ENCODE measurements around the gene CCNT1.
"Not testable (repeated sequence)": the region's sequence is repeated elsewhere in the genome, so short reads cannot be mapped to it uniquely, and the experiment has no call there.

The CCNT1 gene

DNA sequence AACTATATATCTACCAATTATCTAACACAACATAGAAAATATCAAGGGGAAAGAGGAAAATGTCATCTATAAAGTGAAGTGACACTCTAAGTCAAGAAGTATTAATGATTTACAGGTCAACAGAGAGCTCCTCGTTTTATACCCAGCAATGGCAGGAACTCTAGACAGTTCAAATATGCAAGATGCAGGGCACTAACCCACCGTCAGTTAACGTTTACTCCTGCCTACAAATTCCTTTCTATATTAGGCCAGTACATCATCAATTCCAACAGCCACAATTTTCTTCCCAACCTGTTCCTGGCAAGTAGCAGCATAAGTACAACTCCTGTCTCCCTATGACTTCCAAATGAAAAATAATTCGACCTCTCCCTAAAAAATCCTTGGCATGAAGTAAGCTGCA is 25.5 kb downstream of the CCNT1 start:
- DNase-seq = no peak

DNA sequence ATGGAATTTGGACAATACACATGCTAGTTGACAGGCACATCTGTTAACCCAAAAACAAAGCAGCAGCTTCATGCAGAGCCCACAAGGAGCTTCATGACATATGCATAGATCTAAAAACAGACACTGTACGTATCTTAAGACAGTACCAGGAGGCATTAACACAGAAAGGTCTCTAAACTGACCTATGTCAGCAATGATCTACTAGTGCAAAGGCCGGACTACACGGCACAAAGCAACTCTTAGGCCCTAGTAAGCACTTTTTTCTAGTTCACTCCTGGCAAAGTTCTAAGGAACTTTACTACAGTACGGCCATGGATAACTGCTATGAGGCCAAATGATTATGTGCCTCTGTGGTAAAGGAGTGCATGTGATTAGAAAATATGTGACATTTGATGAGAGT is 26.1 kb downstream of the CCNT1 start:
- DNase-seq = no peak

- no peak for DNase-seq
These were observed 27.7 kb downstream of the CCNT1 start for GRCh38 chr12:48688836-48689235.

DNA sequence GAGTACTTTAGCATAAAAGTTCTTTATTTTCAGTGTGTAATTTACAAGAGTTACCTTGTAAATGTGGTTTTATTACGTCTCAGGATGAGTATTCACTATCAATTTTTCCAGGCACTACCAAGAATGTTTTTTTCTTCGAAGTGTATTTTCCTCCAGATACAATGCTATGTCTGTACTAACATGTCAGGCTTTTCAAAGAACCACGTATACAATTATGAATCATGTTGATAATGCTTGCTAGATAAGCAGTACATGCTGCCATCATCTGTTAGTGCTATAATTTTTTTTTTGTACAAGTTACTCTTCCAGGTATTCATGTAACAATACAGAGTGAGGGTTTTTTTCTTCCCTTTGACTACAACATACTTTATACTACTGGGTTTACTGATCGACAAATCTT is 28.9 kb downstream of the CCNT1 start:
- DNase-seq = peak; percentile 12

DNA sequence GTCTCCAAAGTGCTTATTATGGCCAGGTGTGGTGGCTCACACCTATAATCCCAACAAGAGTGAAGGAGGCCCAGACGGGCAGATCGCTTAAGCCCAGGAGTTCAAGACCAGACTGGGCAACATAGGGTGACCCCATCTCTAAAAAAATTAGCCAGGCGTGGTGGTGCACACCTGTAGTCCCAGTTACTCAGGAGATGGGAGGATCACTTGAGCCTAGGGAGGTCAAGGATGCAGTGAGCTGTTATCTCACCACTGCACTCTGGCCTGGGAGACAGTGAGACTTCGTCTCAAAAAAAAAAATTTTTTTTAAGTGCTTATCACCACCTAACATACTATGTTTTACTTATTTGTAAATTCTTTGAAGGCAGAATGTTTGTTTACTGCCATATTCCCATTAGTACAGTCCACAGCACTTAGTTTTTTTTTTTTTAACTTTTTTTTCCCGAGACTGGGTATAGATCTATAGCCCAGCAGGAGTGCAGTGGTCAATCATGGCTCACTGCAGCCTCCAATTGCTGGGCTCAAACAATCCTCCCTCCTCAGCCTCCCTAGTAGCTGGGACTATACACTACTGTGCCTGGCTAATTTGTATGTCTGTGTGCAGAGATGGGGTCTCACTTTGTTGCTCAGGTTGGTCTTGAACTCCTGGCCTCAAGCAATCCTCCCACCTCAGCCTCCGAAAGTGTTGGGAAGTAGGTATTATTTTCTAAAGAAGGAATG is 29.7 kb downstream of the CCNT1 start:
- no peak for DNase-seq

DNA sequence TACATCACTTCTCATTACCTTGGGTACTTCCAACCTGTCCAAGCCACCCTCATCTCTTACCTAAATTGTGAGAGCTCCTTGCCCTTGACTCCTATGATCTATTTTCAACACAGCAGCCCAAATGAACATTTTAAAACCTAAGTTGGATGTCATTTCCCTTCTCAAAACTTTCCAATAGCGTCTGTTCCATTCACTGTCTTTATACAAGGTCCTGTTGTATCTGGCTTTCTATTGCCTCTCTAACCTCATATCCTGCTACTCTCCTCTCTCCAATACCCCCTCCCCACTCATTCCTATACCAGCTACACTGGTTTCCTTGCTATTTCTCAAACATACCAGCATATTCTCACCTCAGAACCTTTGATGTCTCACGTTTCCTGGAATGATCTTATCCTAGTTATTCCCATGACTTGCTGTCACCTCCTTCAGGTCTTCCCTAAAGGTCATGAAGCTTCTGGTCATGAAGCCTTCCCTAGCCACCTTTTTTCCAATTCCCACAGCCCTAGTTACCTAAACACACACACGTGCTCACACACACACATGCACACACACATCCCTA is 30.4 kb downstream of the CCNT1 start:
- DNase-seq = no peak

DNA sequence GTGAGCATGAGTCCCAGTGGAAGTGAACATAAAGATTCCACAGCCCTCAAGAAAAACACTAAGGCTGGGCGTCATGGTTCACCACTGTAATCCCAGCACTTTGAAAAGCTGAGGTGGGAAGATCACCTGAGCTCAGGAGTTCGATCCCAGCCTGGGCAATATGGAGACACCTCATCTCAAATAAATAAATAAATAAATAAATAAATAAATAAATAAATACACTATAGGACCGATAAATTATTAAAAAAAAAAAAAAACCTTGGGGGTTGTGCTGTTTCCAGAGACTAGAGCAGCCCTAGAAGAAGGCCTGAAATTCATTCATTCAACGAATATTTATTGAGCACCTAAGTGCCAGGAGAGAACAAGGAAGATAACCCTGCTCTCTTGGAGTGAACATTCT is 33.0 kb downstream of the CCNT1 start:
- no peak for DNase-seq

DNA sequence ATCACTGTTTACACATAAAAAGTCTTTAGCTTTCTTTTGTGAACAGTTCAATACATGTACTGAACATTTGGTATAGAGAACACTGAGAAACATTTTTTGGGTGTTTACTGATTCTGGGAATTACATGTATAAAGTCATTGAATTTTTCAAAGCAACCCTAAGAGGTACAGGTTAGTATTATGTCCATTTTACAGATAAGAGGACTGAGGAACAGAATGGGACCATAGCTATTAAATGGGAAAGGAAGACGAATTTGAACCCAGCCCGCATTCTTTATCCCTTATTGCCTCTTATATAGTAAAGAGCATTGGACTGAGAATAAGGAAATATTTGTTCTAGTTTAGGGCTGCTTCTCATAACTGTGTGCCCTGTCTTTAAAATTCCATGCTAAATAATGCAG is 33.6 kb downstream of the CCNT1 start:
- no peak for DNase-seq

DNA sequence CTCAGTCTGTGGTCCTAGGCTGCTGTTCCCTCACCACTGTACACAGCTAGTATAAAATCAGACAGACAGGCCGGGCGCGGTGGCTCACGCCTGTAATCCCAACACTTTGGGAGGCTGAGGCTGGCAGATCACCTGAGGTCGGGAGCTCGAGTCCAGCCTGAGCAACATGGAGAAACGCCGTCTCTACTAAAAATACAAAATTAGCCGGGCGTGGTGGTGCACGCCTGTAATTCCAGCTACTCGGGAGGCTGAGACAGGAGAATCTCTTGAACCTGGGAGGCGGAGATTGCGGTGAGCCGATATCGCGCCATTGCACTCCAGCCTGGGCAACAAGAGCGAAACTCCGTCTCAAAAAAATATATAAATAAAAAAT is 34.0 kb downstream of the CCNT1 start:
- DNase-seq = not testable (repeated sequence)

- peak; percentile 99 for DNase-seq
These were observed 34.6 kb downstream of the CCNT1 start, which contains the start of gene KANSL2 for GRCh38 chr12:48681710-48682532. KANSL2 (minus strand) TSS chr12:48682238; CDS start chr12:48681632, 606 bp downstream.

DNA sequence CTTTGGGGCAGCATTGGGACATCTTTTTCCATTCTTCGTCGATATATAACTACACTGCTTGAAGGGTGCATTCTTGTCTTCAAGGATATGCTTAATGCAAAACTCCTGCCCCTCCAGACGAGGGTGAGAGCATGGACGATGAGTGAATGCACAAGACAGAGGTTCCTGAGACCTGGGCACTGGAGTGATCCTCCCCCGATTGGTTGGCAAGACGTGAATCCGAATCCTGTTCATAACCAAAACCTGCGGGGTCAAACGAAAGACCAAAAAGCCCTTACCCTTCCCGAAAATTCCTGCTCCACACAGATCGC is 35.2 kb downstream of the CCNT1 start:
- peak; percentile 41 for DNase-seq

GRCh38 chr12:48680861-48681260 is 35.6 kb downstream of the CCNT1 start:
- no peak for DNase-seq

- no peak for DNase-seq
These were observed 37.8 kb downstream of the CCNT1 start for GRCh38 chr12:48678551-48679185.

DNA sequence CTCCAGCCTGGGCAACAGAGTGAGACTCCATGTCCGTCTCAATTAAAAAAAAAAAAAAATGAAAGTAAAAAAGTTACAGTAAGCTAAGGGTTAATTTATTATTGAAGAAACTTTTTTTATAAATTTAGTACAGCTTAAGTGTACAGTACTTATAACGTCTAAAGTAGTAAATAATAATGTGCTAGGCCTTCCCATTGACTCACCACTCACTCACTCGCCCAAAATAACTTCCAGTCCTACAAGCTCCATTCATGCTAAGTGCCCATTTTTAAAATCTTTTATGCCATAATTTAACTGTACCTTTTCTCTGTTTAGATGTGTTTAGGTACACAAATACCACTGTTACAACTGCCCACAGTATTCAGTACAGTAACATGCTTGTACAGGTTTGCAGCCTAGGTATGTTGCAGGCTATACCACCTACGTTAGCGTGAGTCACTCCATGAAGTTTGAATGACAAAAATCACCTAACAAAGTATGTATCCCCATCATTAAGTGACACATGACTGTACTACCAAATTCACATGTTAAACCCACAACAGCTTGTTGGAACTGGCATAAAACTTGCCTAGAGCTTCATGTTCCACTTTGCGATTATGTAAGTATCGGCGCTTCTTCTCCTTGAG is 45.2 kb downstream of the CCNT1 start:
- DNase-seq = no peak

GRCh38 chr12:48668996-48669395 is 47.5 kb downstream of the CCNT1 start:
- no peak for DNase-seq

DNA sequence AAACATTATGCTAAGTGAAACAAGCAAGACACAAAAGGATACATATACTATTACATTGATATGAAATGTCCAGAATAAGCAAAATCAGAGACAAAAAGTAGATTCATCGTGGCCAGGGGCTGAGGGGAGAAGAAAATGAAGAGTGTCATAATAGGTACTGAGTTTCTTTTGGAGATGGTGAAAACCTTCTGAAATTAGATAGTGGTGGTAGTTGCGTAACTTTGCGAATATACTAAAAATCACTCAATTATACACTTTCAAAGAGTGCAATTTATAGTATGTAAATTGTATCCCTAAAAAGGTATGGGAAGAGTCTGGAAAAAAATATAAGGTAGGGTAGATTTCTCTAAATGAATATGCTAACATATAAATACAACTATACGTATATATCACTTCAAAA is 56.6 kb downstream of the CCNT1 start:
- no peak for DNase-seq

- DNase-seq = no peak
These were observed 64.8 kb downstream of the CCNT1 start for GRCh38 chr12:48651681-48652080.

- not testable (repeated sequence) for DNase-seq
These were observed 71.2 kb downstream of the CCNT1 start for GRCh38 chr12:48645354-48645753.

DNA sequence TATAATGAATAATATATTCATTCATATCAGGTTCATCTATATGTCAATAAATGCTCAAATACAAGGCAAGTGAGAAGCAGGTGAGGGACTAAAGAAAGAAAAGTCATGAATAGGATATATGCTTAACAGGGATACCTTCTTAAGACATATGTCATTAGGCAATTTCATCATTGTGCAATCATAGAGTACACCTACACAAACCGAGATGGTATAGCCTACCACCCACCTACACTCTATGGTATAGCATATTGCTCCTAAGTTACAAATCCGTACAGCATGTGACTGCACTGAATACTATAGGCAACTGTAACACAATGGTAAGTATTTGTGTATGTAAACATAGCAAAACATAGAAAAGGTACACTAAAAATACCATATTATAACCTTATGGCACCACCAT is 73.5 kb downstream of the CCNT1 start:
- no peak for DNase-seq

- DNase-seq = not testable (repeated sequence)
These were observed 74.6 kb downstream of the CCNT1 start for GRCh38 chr12:48641752-48642555.

DNA sequence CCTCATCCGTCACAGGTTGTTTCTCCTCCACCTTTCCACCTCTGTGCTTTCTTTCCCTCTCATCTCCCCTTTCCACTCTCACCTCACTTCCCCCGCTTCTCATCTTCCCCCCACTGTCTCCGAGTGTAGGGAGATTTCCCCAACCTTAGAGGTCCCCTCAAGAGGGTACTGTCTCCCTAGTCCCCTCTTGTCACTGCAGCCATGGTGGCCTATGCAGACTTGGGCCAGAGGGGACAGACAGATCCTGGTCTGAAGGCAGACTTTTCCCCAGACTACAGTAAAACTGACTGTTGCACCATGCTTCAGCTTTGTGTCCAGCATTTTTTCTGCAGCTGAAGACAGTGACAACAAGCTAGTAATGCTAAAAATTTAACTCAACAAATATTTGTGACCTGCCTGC is 75.7 kb downstream of the CCNT1 start:
- no peak for DNase-seq

DNA sequence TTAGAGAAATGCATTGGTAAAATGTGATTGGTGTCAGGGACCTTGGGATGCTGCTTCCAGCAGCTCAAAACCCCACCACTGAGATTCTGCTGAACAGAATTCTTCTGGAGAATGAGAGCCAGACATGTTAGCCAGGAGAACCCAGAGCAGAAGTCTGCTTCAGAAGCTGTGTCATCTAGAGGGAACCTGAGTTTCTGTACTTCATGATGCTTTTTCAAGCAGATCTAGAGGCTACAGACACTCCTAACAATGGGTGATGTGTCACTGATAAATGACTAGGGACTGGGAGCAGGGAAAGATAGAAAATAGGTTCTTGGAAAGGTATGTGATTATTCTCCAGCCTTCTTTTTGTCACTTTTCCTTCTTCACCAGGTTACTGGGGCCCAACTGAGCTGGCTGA is 76.1 kb downstream of the CCNT1 start:
- DNase-seq = no peak
